Large intestine (tissue), 12 donors: ENCODE data around the gene DNAJC5. TPM values are rescaled to one million over a fixed set of nuclear protein-coding genes. Genes with fewer than 3 reads are reported as not detected.
"Not testable (repeated sequence)": the region's sequence is repeated elsewhere in the genome, so short reads cannot be mapped to it uniquely, and the experiment has no call there.

ENCODE experiments used
- DNase-seq, 2 donors: peaks; one replicate each; pipeline versions ENCODE4 v3.0.0 to v3.0.0-alpha.2; 2013
- H3K27ac ChIP-seq: one replicate; pipeline ENCODE4 v1.5.1; 2013; ENCODE audit warnings: low read length
- H3K27me3 ChIP-seq: 2 replicates; pipeline ENCODE4 v1.6.1; 2013; ENCODE audit warnings: low read length; ENCODE audit not compliant: control insufficient read depth, insufficient read depth
- H3K36me3 ChIP-seq: 2 replicates; pipeline ENCODE4 v1.6.1; 2013; ENCODE audit warnings: low read length; ENCODE audit not compliant: control insufficient read depth, insufficient read depth
- H3K4me1 ChIP-seq: one replicate; pipeline ENCODE4 v1.6.1; 2013; ENCODE audit warnings: low read length; ENCODE audit not compliant: control insufficient read depth, insufficient read depth
- H3K4me3 ChIP-seq: one replicate; pipeline ENCODE4 v1.5.1; 2013; ENCODE audit warnings: low read length
- H3K9me3 ChIP-seq: one replicate; pipeline ENCODE4 v1.6.1; 2013; ENCODE audit warnings: mild to moderate bottlenecking, low read depth, low read length, moderate library complexity; ENCODE audit not compliant: control insufficient read depth
- WGBS: methylation state at CpG from one replicate; pipeline ENCODE4 v1.1.5; 2013; ENCODE audit warnings: low lambda C conversion rate; ENCODE audit not compliant: insufficient coverage; 5-methylcytosine and 5-hydroxymethylcytosine counted together
- long read RNA-seq, 11 donors: transcript quantifications; one replicate each; lab custom pipeline, GENCODE V29; 2026
- polyA plus RNA-seq: library from polyadenylated mRNA; unstranded; fragments of 120-200 nt; gene quantifications from one replicate; pipeline ENCODE4 v1.2.1, GENCODE V29; 2013

Gene DNAJC5, protein sequence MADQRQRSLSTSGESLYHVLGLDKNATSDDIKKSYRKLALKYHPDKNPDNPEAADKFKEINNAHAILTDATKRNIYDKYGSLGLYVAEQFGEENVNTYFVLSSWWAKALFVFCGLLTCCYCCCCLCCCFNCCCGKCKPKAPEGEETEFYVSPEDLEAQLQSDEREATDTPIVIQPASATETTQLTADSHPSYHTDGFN
- 21.9 TPM for polyA plus RNA-seq
- long read RNA-seq, donor 1, full-length matches to known transcripts: 5 of 5 reads
- long read RNA-seq, donor 1, partial matches to known transcripts: 0 of 5 reads
- long read RNA-seq, donor 1, other reads (novel, unspliced or antisense): 0 of 5 reads
- long read RNA-seq, donor 2, full-length matches to known transcripts: 13 of 83 reads
- long read RNA-seq, donor 2, partial matches to known transcripts: 59 of 83 reads
- long read RNA-seq, donor 2, other reads (novel, unspliced or antisense): 11 of 83 reads
- long read RNA-seq, donor 3, full-length matches to known transcripts: 10 of 10 reads
- long read RNA-seq, donor 3, partial matches to known transcripts: 0 of 10 reads
- long read RNA-seq, donor 3, other reads (novel, unspliced or antisense): 0 of 10 reads
- long read RNA-seq, donor 4: 0 reads
- long read RNA-seq, donor 5, full-length matches to known transcripts: 8 of 8 reads
- long read RNA-seq, donor 5, partial matches to known transcripts: 0 of 8 reads
- long read RNA-seq, donor 5, other reads (novel, unspliced or antisense): 0 of 8 reads
- long read RNA-seq, donor 6, full-length matches to known transcripts: 12 of 12 reads
- long read RNA-seq, donor 6, partial matches to known transcripts: 0 of 12 reads
- long read RNA-seq, donor 6, other reads (novel, unspliced or antisense): 0 of 12 reads
- long read RNA-seq, donor 7, full-length matches to known transcripts: 7 of 7 reads
- long read RNA-seq, donor 7, partial matches to known transcripts: 0 of 7 reads
- long read RNA-seq, donor 7, other reads (novel, unspliced or antisense): 0 of 7 reads
- long read RNA-seq, donor 8, full-length matches to known transcripts: 15 of 15 reads
- long read RNA-seq, donor 8, partial matches to known transcripts: 0 of 15 reads
- long read RNA-seq, donor 8, other reads (novel, unspliced or antisense): 0 of 15 reads
- long read RNA-seq, donor 9, full-length matches to known transcripts: 8 of 8 reads
- long read RNA-seq, donor 9, partial matches to known transcripts: 0 of 8 reads
- long read RNA-seq, donor 9, other reads (novel, unspliced or antisense): 0 of 8 reads
- long read RNA-seq, donor 10, full-length matches to known transcripts: 11 of 11 reads
- long read RNA-seq, donor 10, partial matches to known transcripts: 0 of 11 reads
- long read RNA-seq, donor 10, other reads (novel, unspliced or antisense): 0 of 11 reads
- long read RNA-seq, donor 11, full-length matches to known transcripts: 6 of 26 reads
- long read RNA-seq, donor 11, partial matches to known transcripts: 14 of 26 reads
- long read RNA-seq, donor 11, other reads (novel, unspliced or antisense): 6 of 26 reads

- Histone ChIP-seq H3K27me3 (no peaks in the 10 kb centered on the region), H3K4me1 (peaks cover 20% of the 10 kb centered on the region), H3K27ac (peak within 1 kb of the TSS; percentile 70), H3K4me3 (peak within 1 kb of the TSS; percentile 60), H3K9me3 (no peaks in the 10 kb centered on the region), H3K36me3 (peaks cover 30% of the 10 kb centered on the region)
- peak; percentile 93 to 95 for DNase-seq
- WGBS: no CpG with 5 or more reads among the region's 82 CpGs
These were observed at the start of gene DNAJC5 for GRCh38 chr20:63894358-63895201. DNAJC5 (plus strand) TSS chr20:63895126; CDS start chr20:63928346, 33,220 bp downstream.

DNA sequence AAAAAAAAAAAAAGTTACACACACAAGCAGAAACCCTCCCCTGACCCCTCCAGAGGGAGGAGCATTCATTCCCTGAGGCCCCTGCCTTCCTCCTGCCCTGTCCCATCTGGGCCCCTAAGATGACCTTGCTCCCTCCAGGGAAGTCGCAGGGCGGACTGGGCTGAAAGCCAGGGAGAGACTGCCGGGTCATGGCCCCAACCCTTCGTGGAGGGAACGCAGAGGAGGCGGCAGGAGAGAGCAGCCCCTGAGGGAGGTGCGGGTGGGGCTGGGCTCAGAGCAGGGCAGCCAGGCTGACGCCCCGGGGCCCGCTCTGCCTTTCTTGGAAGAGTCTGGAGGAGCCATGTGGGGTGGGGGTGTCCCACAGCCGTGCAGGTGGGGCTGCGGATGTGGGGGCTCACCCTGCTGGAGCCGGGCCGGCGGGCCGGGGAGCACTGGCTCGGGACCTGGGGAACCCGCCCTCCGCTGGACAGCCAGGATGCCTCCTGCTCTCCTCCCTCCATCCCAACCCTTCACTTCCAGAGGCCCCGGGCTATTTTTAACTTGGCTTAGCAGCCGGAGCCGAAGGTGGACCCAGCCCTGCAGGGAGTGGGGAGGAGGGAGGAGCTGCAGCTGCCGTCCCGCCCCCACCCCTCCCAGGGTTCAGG, 48.7 kb upstream of the DNAJC5 start:
- no peaks in the 10 kb centered on the region for H3K9me3 ChIP-seq
- H3K36me3 ChIP-seq: no peaks in the 10 kb centered on the region
- peaks cover 54% of the 10 kb centered on the region for H3K27me3 ChIP-seq
- H3K27ac ChIP-seq: peak overlapping the region; percentile 53
- peak in 1 of 2 donors; percentile 33 for DNase-seq
- peaks cover 7% of the 10 kb centered on the region for H3K4me1 ChIP-seq
- H3K4me3 ChIP-seq: no peak overlapping the region
- WGBS: no CpG with 5 or more reads among the region's 24 CpGs

GRCh38 chr20:63846888-63847236, 48.1 kb upstream of the DNAJC5 start:
- H3K27me3 ChIP-seq: peaks cover 56% of the 10 kb centered on the region
- WGBS: no CpG with 5 or more reads among the region's 3 CpGs

GRCh38 chr20:63847237-63848002, 47.5 kb upstream of the DNAJC5 start:
- WGBS: no CpG with 5 or more reads among the region's 16 CpGs
- Histone ChIP-seq H3K4me1 (peaks cover 7% of the 10 kb centered on the region), H3K27me3 (peaks cover 51% of the 10 kb centered on the region), H3K27ac (no peak overlapping the region), H3K4me3 (no peak overlapping the region), H3K36me3 (no peaks in the 10 kb centered on the region), H3K9me3 (no peaks in the 10 kb centered on the region)
- DNase-seq: peak in 1 of 2 donors; percentile 9

More at GRCh38 chr20:63846888-63847236, 48.1 kb upstream of the DNAJC5 start:
- DNase-seq: no peak
- peaks cover 7% of the 10 kb centered on the region for H3K4me1 ChIP-seq
- H3K4me3 ChIP-seq: no peak overlapping the region
- no peaks in the 10 kb centered on the region for H3K36me3 ChIP-seq
- H3K27ac ChIP-seq: no peak overlapping the region
- no peaks in the 10 kb centered on the region for H3K9me3 ChIP-seq

GRCh38 chr20:63848003-63848911, 46.7 kb upstream of the DNAJC5 start:
- DNase-seq: peak in 1 of 2 donors; percentile 1
- no peak overlapping the region for H3K27ac ChIP-seq
- no peaks in the 10 kb centered on the region for H3K36me3 ChIP-seq
- no peaks in the 10 kb centered on the region for H3K9me3 ChIP-seq
- H3K4me1 ChIP-seq: peaks cover 7% of the 10 kb centered on the region
- WGBS: no CpG with 5 or more reads among the region's 28 CpGs
- H3K4me3 ChIP-seq: no peak overlapping the region
- peaks cover 50% of the 10 kb centered on the region for H3K27me3 ChIP-seq

DNA sequence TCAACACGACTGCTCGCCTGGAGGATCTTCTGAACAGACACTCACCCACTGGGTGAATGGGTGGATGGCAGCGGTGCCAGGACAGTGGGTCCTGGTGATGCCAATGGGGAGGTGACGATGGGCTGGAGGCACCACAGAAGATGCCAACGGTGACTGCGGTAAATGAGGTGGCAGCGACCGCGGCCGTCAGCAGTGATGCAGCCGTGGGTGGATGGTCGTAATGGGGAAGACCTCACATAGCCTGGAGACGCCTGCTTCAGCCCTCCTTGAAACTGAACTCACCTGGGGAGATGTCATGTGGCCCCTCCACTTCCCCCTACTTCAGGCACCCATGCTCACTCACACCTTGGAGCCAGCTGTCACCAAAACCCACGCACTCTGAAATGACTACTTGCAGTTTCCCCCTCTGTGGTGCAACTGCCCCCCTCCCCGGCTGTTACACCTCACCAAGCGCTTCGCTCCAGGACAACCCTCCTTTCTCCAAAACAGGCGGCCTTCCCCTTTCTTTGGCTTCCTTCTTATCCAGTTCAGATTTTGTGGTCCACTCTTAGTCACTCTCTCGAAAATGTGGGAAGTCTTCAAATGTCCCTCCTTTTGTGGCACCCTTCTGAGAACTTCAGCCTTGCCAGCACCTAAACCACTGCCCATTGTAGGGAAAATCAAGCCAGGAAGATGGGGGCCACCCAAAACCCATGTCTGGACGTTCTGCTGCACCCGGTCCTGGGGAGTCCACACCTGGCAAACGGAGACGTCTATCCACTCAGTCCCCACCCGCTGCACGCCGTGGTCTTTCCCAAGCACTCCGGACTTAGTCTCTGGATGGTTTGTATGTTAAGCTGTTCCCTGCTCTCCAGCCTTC, 44.0 kb upstream of the DNAJC5 start:
- H3K4me1 ChIP-seq: peaks cover 28% of the 10 kb centered on the region
- no peak overlapping the region for H3K27ac ChIP-seq
- H3K36me3 ChIP-seq: no peaks in the 10 kb centered on the region
- no peak overlapping the region for H3K4me3 ChIP-seq
- no CpG with 5 or more reads among the region's 27 CpGs for WGBS
- peaks cover 5% of the 10 kb centered on the region for H3K9me3 ChIP-seq
- peaks cover 56% of the 10 kb centered on the region for H3K27me3 ChIP-seq
- DNase-seq: no peak

- Histone ChIP-seq H3K27me3 (peaks cover 55% of the 10 kb centered on the region), H3K4me1 (peaks cover 26% of the 10 kb centered on the region)
- H3K36me3 ChIP-seq, DNase-seq, H3K9me3 ChIP-seq, H3K27ac ChIP-seq, H3K4me3 ChIP-seq: not testable (repeated sequence)
- no CpG with 5 or more reads among the region's 14 CpGs for WGBS
These were observed 43.4 kb upstream of the DNAJC5 start for GRCh38 chr20:63851548-63851943.
